ENCODE measurements around the gene PCBP2. TPM values are rescaled to one million over a fixed set of nuclear protein-coding genes. Genes with fewer than 3 reads are reported as not detected.

Gene PCBP2
- total RNA-seq, 1 donor from 2014 or later, result 1,351 TPM

DNA sequence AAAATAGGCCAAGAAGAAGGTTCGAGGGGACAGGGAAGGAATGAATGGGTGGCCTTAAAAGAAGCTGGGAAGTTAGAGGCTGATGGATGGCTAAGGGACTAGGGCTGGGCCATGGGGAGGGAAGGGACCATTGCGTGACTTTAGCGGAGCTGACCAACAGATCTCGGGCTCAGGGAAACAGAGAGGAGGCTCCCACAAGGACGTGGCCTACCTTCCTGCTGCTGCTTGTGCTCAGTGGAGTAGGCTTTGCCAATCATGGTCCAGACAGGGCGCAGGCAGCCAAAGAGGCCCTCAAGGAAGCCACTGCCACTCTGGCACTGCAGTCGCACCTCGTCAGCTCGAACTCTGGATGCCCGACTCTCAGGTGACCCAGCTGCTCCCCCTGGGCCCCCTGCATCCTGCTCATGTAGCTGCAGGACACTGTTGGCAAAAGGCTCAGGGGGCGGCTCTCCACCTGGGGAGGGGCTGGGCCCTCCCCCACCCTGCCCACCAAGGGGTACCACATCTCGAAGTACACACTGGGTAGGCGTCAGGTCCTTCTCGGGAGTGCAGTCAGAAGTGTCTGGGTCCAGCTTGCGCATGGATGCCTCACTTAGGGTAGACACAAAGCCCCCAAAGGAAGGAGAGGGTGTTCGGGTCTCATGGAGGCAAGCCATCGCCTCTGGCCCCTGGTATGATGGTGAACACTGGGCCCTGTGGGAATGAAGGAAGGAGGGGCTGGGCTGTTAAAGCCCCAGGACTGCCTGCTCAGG lies 35.0 kb downstream of the PCBP2 start:
- Mint-ChIP-seq H3K27me3 (ENCODE audit: low read depth) (peaks cover 19% of the 10 kb centered on the region), H3K4me3 (peak overlapping the region; percentile 66), H3K36me3 (ENCODE audit: low read depth) (peaks cover 21% of the 10 kb centered on the region), H3K4me1 (peaks cover 13% of the 10 kb centered on the region), H3K27ac (ENCODE audit: unreplicated experiment) (no peak overlapping the region), H3K9me3 (no peaks in the 10 kb centered on the region)
- DNase-seq (ENCODE audit: low read depth, low spot score), result no peak
- TF ChIP-seq, protein P1, sequence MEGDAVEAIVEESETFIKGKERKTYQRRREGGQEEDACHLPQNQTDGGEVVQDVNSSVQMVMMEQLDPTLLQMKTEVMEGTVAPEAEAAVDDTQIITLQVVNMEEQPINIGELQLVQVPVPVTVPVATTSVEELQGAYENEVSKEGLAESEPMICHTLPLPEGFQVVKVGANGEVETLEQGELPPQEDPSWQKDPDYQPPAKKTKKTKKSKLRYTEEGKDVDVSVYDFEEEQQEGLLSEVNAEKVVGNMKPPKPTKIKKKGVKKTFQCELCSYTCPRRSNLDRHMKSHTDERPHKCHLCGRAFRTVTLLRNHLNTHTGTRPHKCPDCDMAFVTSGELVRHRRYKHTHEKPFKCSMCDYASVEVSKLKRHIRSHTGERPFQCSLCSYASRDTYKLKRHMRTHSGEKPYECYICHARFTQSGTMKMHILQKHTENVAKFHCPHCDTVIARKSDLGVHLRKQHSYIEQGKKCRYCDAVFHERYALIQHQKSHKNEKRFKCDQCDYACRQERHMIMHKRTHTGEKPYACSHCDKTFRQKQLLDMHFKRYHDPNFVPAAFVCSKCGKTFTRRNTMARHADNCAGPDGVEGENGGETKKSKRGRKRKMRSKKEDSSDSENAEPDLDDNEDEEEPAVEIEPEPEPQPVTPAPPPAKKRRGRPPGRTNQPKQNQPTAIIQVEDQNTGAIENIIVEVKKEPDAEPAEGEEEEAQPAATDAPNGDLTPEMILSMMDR (conservative IDR thresholded peaks at IDR 0.05), result no peak

DNA sequence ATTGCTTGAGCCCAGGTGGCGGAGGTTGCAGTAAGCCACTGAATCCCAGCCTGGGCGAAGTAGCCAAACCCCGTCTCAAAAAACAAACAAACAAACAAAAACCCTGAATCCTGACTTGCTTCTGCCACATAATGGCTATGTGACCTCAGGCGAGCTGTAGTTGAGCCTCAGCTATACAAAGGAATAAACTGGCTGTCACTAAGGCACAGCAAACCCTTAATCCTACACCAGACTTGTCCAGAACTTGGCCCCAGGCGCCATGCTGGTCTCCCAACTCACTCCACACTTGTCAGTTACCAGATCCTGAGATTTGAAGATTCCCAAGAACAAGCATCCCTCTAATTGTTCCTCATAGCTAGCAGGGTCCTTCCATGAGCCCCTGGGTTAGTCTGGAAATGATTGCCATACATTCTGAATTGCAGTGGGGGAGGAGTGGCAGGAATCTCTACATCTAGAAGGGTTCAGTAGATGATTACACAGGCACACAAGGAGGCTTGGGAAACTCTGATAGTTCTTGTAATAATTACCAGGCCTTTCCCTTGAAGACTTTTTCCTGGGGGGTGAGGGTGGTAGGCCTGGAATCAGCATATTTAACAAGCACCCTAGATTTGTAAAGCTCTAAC lies 37.5 kb downstream of the PCBP2 start:
- no peak for DNase-seq (ENCODE audit: low read depth, low spot score)
- TF ChIP-seq, protein P1 (conservative IDR thresholded peaks at IDR 0.05), result no peak
- H3K9me3 Mint-ChIP-seq, result no peaks in the 10 kb centered on the region
- H3K27me3 Mint-ChIP-seq (ENCODE audit: low read depth), result peaks cover 12% of the 10 kb centered on the region
- peaks cover 11% of the 10 kb centered on the region for H3K36me3 Mint-ChIP-seq (ENCODE audit: low read depth)
- H3K27ac Mint-ChIP-seq (ENCODE audit: unreplicated experiment), result no peak overlapping the region
- peak overlapping the region; percentile 80 for H3K4me3 Mint-ChIP-seq
- H3K4me1 Mint-ChIP-seq, result peaks cover 33% of the 10 kb centered on the region

DNA sequence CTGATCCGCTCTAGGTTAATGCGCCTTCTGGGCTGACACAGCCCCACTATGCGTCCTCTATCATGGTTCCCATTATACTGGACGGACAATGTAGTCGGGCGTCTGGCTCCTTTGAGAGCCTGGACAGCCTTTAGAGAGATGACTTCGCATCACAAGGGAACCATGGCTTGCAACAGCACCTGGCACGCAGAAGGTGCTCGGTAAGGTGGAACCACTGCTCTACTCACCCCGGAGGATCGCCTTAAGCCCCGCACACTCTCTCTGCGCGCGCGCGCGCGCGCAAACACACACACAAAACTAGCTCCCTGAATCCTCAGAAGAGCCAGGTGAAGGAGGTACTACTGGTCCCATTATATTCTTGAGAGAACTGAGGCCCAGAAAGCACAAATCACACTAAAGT lies 40.3 kb downstream of the PCBP2 start:
- Mint-ChIP-seq H3K27me3 (ENCODE audit: low read depth) (peaks cover 12% of the 10 kb centered on the region), H3K36me3 (ENCODE audit: low read depth) (peaks cover 3% of the 10 kb centered on the region), H3K4me1 (peaks cover 49% of the 10 kb centered on the region), H3K9me3 (no peaks in the 10 kb centered on the region), H3K27ac (ENCODE audit: unreplicated experiment) (peak overlapping the region; percentile 95), H3K4me3 (peak overlapping the region; percentile 90)
- DNase-seq (ENCODE audit: low read depth, low spot score), result no peak
- TF ChIP-seq, protein P1 (conservative IDR thresholded peaks at IDR 0.05), result no peak

DNA sequence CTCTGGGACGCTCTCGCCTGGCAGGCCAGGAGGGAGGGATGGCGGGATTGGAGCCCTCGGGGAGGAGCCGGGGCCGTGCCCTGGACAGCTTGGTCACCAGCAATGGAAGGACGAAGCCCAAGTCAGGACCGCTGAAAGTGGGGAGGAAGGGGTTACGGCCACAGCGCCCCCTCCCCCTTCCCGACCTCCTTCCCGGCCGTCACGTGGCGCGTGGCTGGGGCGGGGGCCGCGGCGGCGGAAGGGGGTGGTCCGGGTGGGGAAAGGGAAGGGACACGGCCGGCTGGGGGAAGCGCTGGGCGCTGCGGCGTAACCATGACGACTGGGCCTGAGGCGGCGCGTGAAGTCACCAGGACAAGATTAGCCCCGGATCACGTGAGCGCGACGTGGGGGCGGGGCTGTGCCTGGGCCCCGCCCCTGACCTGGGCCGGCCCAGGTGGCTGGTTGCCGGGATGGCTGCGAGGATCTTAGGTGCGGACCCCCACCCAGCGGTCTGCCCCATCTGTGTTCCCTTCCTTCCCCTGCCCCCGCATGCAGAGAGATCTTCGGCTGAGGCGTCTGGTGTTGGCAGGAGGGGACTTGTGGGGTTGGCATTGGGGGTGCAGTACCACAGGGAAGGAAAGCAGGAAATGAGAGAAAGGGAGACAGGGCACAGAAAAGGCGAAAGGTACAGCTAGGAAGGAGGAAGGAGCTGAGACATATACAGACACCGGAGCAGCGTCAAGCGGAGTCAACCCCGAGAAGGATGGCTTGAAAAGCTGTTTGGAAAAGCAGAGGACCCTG lies 41.1 kb downstream of the PCBP2 start:
- H3K27ac Mint-ChIP-seq (ENCODE audit: unreplicated experiment), result peak overlapping the region; percentile 99
- DNase-seq (ENCODE audit: low read depth, low spot score), result peak; percentile 92
- H3K36me3 Mint-ChIP-seq (ENCODE audit: low read depth), result no peaks in the 10 kb centered on the region
- H3K4me1 Mint-ChIP-seq, result peaks cover 56% of the 10 kb centered on the region
- H3K4me3 Mint-ChIP-seq, result peak overlapping the region; percentile 90
- TF ChIP-seq, protein P1 (conservative IDR thresholded peaks at IDR 0.05), result no peak
- H3K27me3 Mint-ChIP-seq (ENCODE audit: low read depth), result peaks cover 7% of the 10 kb centered on the region
- H3K9me3 Mint-ChIP-seq, result no peaks in the 10 kb centered on the region

- no peak for DNase-seq (ENCODE audit: low read depth, low spot score)
- H3K4me3 Mint-ChIP-seq, result peak overlapping the region; percentile 90
- peaks cover 7% of the 10 kb centered on the region for H3K27me3 Mint-ChIP-seq (ENCODE audit: low read depth)
- H3K36me3 Mint-ChIP-seq (ENCODE audit: low read depth), result no peaks in the 10 kb centered on the region
- peaks cover 64% of the 10 kb centered on the region for H3K4me1 Mint-ChIP-seq
- H3K27ac Mint-ChIP-seq (ENCODE audit: unreplicated experiment), result peak overlapping the region; percentile 99
- TF ChIP-seq, protein P1 (conservative IDR thresholded peaks at IDR 0.05), result no peak
- no peaks in the 10 kb centered on the region for H3K9me3 Mint-ChIP-seq
Measured at GRCh38 chr12:53493610-53494391, 41.9 kb downstream of the PCBP2 start.
